ENCODE data around the gene AGPAT4. TPM values are rescaled to one million over a fixed set of nuclear protein-coding genes. Genes with fewer than 3 reads are reported as not detected.

The AGPAT4 gene
- total and polyA plus RNA-seq, 4 donors, result 3.7 to 32.8 (median 9.7) TPM

DNA sequence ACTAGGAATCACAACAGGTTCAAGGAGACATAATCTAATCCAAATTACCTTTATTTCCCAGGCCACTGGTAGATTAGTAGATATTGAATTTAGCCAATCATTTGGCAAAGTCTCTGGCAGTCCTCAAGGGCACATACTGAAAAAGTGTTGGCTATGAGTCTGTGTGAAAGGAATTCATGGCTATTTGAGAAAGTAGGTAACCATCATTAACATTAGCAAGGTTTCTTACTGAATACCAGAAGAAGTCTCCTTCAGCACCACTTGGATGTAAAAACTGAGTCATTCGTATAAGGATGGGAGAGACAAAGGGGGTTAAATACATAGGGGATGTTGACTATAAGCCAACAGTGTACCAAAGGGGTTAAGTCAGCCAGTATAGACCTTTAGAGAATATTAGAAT is 36.7 kb downstream of the AGPAT4 start:
- 100% methylated on average over 1 of the region's 1 CpG for WGBS, 2 donors
- H3K9ac ChIP-seq (ENCODE audit: insufficient read depth in 1 of 2, low read length in 2 of 2), result no peak overlapping the region

DNA sequence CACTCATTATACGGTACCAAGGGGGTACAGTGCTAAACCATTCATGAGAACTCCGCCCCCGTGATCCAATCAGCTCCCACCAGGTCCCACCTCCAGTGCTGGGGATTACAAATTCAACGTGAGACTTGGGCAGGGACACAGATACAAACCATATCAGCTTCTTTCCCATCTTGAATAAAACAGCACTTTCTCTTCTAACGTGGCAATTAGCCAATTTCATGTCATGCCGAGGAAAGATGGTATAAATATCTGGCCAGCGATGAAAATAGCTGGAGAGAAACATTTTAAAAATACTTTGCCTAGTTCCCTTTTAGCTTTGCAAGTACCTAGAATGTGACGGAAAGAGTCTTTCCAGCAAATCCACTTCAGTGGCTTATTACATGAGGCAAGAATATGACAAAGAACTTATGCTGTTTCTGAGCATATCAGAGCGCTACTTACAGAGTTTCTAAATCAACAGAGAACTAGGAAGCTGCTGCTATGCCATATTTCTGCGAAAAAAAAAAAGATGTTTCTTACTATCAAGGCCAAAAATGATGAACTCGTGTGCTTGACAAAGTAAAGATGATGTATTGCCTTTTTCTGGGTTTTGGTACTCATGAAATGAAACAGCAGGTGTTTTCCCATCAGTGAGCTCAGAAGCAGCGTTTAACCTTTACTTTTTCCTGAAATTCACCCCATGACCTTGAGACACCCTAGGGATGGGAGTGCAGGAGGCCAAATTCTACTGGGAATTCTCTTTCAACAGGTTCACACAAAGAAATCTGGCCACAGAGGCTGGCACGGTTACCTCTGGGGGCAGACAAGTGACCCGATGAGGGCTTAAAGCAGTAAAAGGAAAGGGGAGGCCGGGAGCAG is 37.9 kb downstream of the AGPAT4 start:
- TF ChIP-seq, protein P1, sequence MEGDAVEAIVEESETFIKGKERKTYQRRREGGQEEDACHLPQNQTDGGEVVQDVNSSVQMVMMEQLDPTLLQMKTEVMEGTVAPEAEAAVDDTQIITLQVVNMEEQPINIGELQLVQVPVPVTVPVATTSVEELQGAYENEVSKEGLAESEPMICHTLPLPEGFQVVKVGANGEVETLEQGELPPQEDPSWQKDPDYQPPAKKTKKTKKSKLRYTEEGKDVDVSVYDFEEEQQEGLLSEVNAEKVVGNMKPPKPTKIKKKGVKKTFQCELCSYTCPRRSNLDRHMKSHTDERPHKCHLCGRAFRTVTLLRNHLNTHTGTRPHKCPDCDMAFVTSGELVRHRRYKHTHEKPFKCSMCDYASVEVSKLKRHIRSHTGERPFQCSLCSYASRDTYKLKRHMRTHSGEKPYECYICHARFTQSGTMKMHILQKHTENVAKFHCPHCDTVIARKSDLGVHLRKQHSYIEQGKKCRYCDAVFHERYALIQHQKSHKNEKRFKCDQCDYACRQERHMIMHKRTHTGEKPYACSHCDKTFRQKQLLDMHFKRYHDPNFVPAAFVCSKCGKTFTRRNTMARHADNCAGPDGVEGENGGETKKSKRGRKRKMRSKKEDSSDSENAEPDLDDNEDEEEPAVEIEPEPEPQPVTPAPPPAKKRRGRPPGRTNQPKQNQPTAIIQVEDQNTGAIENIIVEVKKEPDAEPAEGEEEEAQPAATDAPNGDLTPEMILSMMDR (IDR thresholded peaks at IDR 0.05; ENCODE audit: control extremely low read depth, extremely low read depth), result no peak
- H3K36me3 ChIP-seq (ENCODE audit: control insufficient read depth in 4 of 4, insufficient read depth in 4 of 4, low read length in 4 of 4), result peaks cover 0 to 3% (median 0%) of the 10 kb centered on the region in 4 donors
- H3K4me3 ChIP-seq, result no peak overlapping the region
- H3K27ac ChIP-seq (ENCODE audit: low read depth in 1 of 2, low read length in 1 of 2), result no peak overlapping the region
- 50 to 56% methylated on average over 15 of the region's 15 CpGs for WGBS, 2 donors
- no peak overlapping the region for H3K9ac ChIP-seq (ENCODE audit: insufficient read depth in 1 of 2, low read length in 2 of 2)
- ATAC-seq (ENCODE audit: insufficient read depth, low FRiP score) (no peak), DNase-seq (peak in 2 of 3 donors; percentile 51 to 61)
- H3K4me1 ChIP-seq (ENCODE audit: control insufficient read depth in 5 of 5, insufficient read depth in 5 of 5, low read length in 5 of 5), result peaks cover 0 to 16% (median 3%) of the 10 kb centered on the region in 5 donors
- no peaks in the 10 kb centered on the region for H3K9me3 ChIP-seq (ENCODE audit: control insufficient read depth in 4 of 4, insufficient read depth in 3 of 4, low read length in 3 of 4)
- H3K27me3 ChIP-seq (ENCODE audit: control insufficient read depth in 3 of 3, insufficient read depth in 3 of 3, low read length in 2 of 3), result no peaks in the 10 kb centered on the region

More for the DNA sequence above, 36.7 kb downstream of the AGPAT4 start:
- Histone ChIP-seq H3K9me3 (ENCODE audit: control insufficient read depth in 4 of 4, insufficient read depth in 3 of 4, low read length in 3 of 4) (no peaks in the 10 kb centered on the region), H3K36me3 (ENCODE audit: control insufficient read depth in 4 of 4, insufficient read depth in 4 of 4, low read length in 4 of 4) (no peaks in the 10 kb centered on the region), H3K4me3 (no peak overlapping the region), H3K27me3 (ENCODE audit: control insufficient read depth in 3 of 3, insufficient read depth in 3 of 3, low read length in 2 of 3) (no peaks in the 10 kb centered on the region), H3K4me1 (ENCODE audit: control insufficient read depth in 5 of 5, insufficient read depth in 5 of 5, low read length in 5 of 5) (peaks cover 0 to 16% (median 3%) of the 10 kb centered on the region in 5 donors), H3K27ac (ENCODE audit: low read depth in 1 of 2, low read length in 1 of 2) (no peak overlapping the region)
- DNase-seq (no peak), ATAC-seq (ENCODE audit: insufficient read depth, low FRiP score) (no peak)
- TF ChIP-seq, protein P1 (IDR thresholded peaks at IDR 0.05; ENCODE audit: control extremely low read depth, extremely low read depth), result no peak

DNA sequence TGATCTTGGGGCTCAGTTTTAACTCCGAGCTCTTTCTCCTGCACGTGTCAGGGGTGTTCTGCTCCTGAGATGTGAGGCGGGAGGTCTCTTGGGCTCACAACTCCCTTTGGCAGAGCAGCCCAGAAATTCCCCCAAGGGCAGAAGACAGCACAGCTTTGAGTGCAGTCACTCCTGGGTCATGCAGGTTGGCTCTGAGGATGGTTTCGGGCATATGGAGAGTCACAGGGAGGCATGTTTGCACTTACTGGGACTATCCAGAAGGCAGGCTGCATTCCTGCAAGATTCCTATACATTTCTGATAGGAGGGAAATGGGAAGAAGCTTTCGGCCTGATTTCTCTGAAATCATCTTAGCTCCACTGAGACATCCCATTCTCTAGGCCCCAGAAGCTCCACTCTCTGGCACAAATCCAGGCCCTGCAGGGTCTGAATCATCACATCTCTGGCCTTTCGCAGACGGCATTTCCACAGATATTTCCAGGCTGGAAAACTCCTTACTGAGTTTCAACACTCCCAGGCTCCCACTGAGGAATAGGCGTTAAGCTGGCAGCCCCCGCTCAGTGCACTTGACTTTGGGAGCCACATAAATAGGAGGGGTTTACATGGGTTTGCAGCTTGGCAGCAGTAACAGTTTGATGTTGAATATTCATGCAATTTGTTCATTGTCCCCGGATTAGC is 39.7 kb downstream of the AGPAT4 start:
- peaks cover 0 to 3% (median 0%) of the 10 kb centered on the region in 4 donors for H3K36me3 ChIP-seq (ENCODE audit: control insufficient read depth in 4 of 4, insufficient read depth in 4 of 4, low read length in 4 of 4)
- ATAC-seq (ENCODE audit: insufficient read depth, low FRiP score), result peak; percentile 62
- no peaks in the 10 kb centered on the region for H3K9me3 ChIP-seq (ENCODE audit: control insufficient read depth in 4 of 4, insufficient read depth in 3 of 4, low read length in 3 of 4)
- H3K4me1 ChIP-seq (ENCODE audit: control insufficient read depth in 5 of 5, insufficient read depth in 5 of 5, low read length in 5 of 5), result peaks cover 0 to 16% (median 3%) of the 10 kb centered on the region in 5 donors
- H3K9ac ChIP-seq (ENCODE audit: insufficient read depth in 1 of 2, low read length in 2 of 2), result no peak overlapping the region
- no peak overlapping the region for H3K4me3 ChIP-seq
- DNase-seq, result peak; percentile 65 to 81 (median 70)
- no peak overlapping the region for H3K27ac ChIP-seq (ENCODE audit: low read depth in 1 of 2, low read length in 1 of 2)
- no peaks in the 10 kb centered on the region for H3K27me3 ChIP-seq (ENCODE audit: control insufficient read depth in 3 of 3, insufficient read depth in 3 of 3, low read length in 2 of 3)
- TF ChIP-seq, protein P1 (IDR thresholded peaks at IDR 0.05; ENCODE audit: control extremely low read depth, extremely low read depth), result no peak
- WGBS, 2 donors, result 86 to 92% methylated on average over 10 of the region's 10 CpGs

Data from lung (tissue), 12 donors.